GM12878 (cell line): ENCODE data around the gene PRL. TPM values are rescaled to one million over a fixed set of nuclear protein-coding genes. Genes with fewer than 3 reads are reported as not detected.

Experiments used
- ATAC-seq: fragments of 200-7000 bp; cut with Tn5 transposase; 3 replicates; pipeline ENCODE4 v1.9.1; 2020; ENCODE audit warnings: mild to moderate bottlenecking, moderate library complexity
- BruUV-seq: library from RNA; stranded (reverse); fragments of 400-500 nt; replicated peaks from 2 replicates; lab custom pipeline; 2021; lab: Mats Ljungman, UMichigan
- CTCF ChIA-PET: fragments of 300-600 bp; sonication (Branson Sonifier 250); formaldehyde crosslinking; extraction: SDS; loops from one replicate; lab custom pipeline; 2021; ENCODE audit warnings: inconsistent platforms; lab: Yijun Ruan, JAX
- POLR2A ChIA-PET: fragments of 350-600 bp; formaldehyde crosslinking; extraction: SDS; loops from one replicate; lab custom pipeline; 2021; ENCODE audit warnings: inconsistent platforms; lab: Charles Lee
- RAD21 ChIA-PET: fragments of 300-600 bp; sonication (Branson Sonifier 250); formaldehyde crosslinking; loops from one replicate; lab custom pipeline; 2023; ENCODE audit warnings: antibody characterized with exemption; ENCODE audit not compliant: unreplicated experiment; lab: Charles Lee
- SMC1A ChIA-PET: fragments of 300-600 bp; sonication (Branson Sonifier 250); formaldehyde crosslinking; loops from one replicate; lab custom pipeline; 2023; ENCODE audit not compliant: unreplicated experiment, uncharacterized antibody; lab: Charles Lee
- DNase-seq: peaks from one replicate; pipeline ENCODE4 v3.0.0-alpha.2; 2011; ENCODE audit warnings: low read depth, low spot score
- FAIRE-seq: peaks from 3 replicates; lab custom pipeline; 2011; peaks lifted over from hg19 to GRCh38; lab: Jason Lieb, UNC
- H2AFZ ChIP-seq: 2 replicates; pipeline ENCODE4 v1.6.0; 2011; ENCODE audit warnings: low read depth, low read length, control low read depth; ENCODE audit not compliant: control insufficient read depth
- H3K27ac ChIP-seq: 2 replicates; pipeline ENCODE4 v1.5.1; 2011; ENCODE audit warnings: control low read depth; ENCODE audit not compliant: control insufficient read depth, insufficient read depth
- H3K27me3 ChIP-seq, 2 experiments: replicated peaks in 1 of 2; 2 replicates each; pipeline versions ENCODE4 v1.6.0 to v1.6.1; 2011; ENCODE audit warnings: low read length in 1 of 2; ENCODE audit not compliant: control insufficient read depth in 2 of 2, insufficient read depth in 2 of 2
- H3K36me3 ChIP-seq, 2 experiments: 2 replicates each; pipeline ENCODE4 v1.5.1; 2011; ENCODE audit warnings: low read length in 1 of 2; ENCODE audit not compliant: control insufficient read depth in 2 of 2, insufficient read depth in 2 of 2
- H3K4me1 ChIP-seq: 2 replicates; pipeline ENCODE4 v1.6.1; 2011; ENCODE audit warnings: mild to moderate bottlenecking, low read length, moderate library complexity, mixed read lengths; ENCODE audit not compliant: control insufficient read depth, insufficient read depth
- H3K4me2 ChIP-seq: 2 replicates; pipeline ENCODE4 v1.6.0; 2011; ENCODE audit warnings: control low read depth; ENCODE audit not compliant: control insufficient read depth, insufficient read depth
- H3K4me3 ChIP-seq: fragments of 200-600 bp; sonication (generic); 2 replicates; pipeline ENCODE4 v1.5.1; 2016
- H3K79me2 ChIP-seq: 2 replicates; pipeline ENCODE4 v1.6.0; 2011; ENCODE audit warnings: low read length; ENCODE audit not compliant: control insufficient read depth, insufficient read depth
- H3K9ac ChIP-seq: 2 replicates; pipeline ENCODE4 v1.8.0; 2011; ENCODE audit warnings: low read length, control low read depth, mixed read lengths; ENCODE audit not compliant: control insufficient read depth, insufficient read depth
- H3K9me3 ChIP-seq: replicated peaks from 3 replicates; pipeline ENCODE4 v1.5.1; 2011; ENCODE audit warnings: mild to moderate bottlenecking, low read length; ENCODE audit not compliant: control insufficient read depth, insufficient read depth
- H4K20me1 ChIP-seq: 2 replicates; pipeline ENCODE4 v1.6.0; 2011; ENCODE audit not compliant: control insufficient read depth, insufficient read depth
- EED ChIP-seq: sonication (generic); IDR thresholded peaks from 2 replicates; pipeline ENCODE4 v1.6.1; 2016; ENCODE audit warnings: antibody characterized with exemption, low read depth
- HDGF ChIP-seq: fragments of 450-650 bp; IDR thresholded peaks from 2 replicates; pipeline ENCODE4 v1.6.1; 2016; ENCODE audit warnings: antibody characterized with exemption
- JUNB ChIP-seq: IDR thresholded peaks from 2 replicates; pipeline ENCODE4 v1.6.1; 2016; ENCODE audit warnings: antibody characterized with exemption, mild to moderate bottlenecking
- NR2F1 ChIP-seq: fragments of 450-650 bp; conservative IDR thresholded peaks from 2 replicates; pipeline ENCODE4 v1.6.1; 2017; ENCODE audit warnings: mild to moderate bottlenecking
- RELA ChIP-seq: fragments of 450-650 bp; IDR thresholded peaks from 2 replicates; pipeline ENCODE4 v1.8.0; 2014; ENCODE audit warnings: borderline replicate concordance; ENCODE audit not compliant: partially characterized antibody
- SMARCA5 ChIP-seq: fragments of 450-650 bp; IDR thresholded peaks from 2 replicates; pipeline ENCODE4 v1.6.1; 2017; ENCODE audit warnings: mild to moderate bottlenecking
- SRF ChIP-seq, 2 experiments: IDR thresholded peaks; 2 replicates each; pipeline ENCODE4 v1.6.1; 2011; ENCODE audit warnings: low read depth in 2 of 2, low read length in 2 of 2, mild to moderate bottlenecking in 1 of 2, moderate library complexity in 1 of 2
- ZBED1 ChIP-seq: IDR thresholded peaks from 2 replicates; pipeline ENCODE4 v1.6.1; 2016; ENCODE audit warnings: borderline replicate concordance
- WGBS: methylation state at CpG from one replicate; pipeline ENCODE4 v1.1.6; 2016; ENCODE audit warnings: low lambda C conversion rate; ENCODE audit not compliant: insufficient replicate concordance, insufficient coverage; ENCODE audit errors: missing lambda C conversion rate; 5-methylcytosine and 5-hydroxymethylcytosine counted together
- in situ Hi-C: fragments of 300-500 bp; cut with MboI; formaldehyde crosslinking; loops from 9 replicates; pipeline ENCODE4 v1.14.3; 2018; ENCODE audit warnings: mixed read lengths
- intact Hi-C: fragments of 100-400 bp; cut with micrococcal nuclease; formaldehyde crosslinking; loops from one replicate; pipeline ENCODE4 v1.14.2; 2022; ENCODE audit not compliant: unreplicated experiment
- polyA plus RNA-seq, 11 experiments: library from polyadenylated mRNA; depleted of rRNA in 4 of 11; unstranded in 6 of 11; stranded (reverse) in 5 of 11; fragments of >200 nt; fragmentation: Nextera tagmentation in 4 of 11; fragmentation: Illumina TruSeq in 1 of 11; extraction: Ambion mirVana in 4 of 11; extraction: Trizol in 1 of 11; gene quantifications; 1 replicate in 1 of 11; 2 replicates in 10 of 11; pipeline versions ENCODE4 v1.2.1 to v1.2.3, GENCODE V29; 2011 to 2016; ENCODE audit warnings: inconsistent platforms in 2 of 11, missing spikeins in 2 of 11, low read depth in 1 of 11
- total RNA-seq, 4 experiments: library from RNA; depleted of rRNA in 3 of 4; stranded (reverse); fragments of >200 nt in 3 of 4; fragmentation: Illumina TruSeq in 1 of 4; extraction: Trizol in 1 of 4; gene quantifications; 2 replicates each; pipeline versions ENCODE4 v1.2.1 to v1.2.3, GENCODE V29; 2013 to 2021
- TF ChIP-seq, protein P1 (sequence below): fragments of 450-650 bp; IDR thresholded peaks from 2 replicates; pipeline ENCODE4 v1.6.1; 2018; ENCODE audit warnings: mild to moderate bottlenecking, low read depth, moderate library complexity; ENCODE audit not compliant: partially characterized antibody
- TF ChIP-seq, protein P2 (sequence below): fragments of 450-650 bp; IDR thresholded peaks from 2 replicates; pipeline ENCODE4 v1.6.1; 2017; ENCODE audit warnings: mild to moderate bottlenecking, moderate library complexity
- TF ChIP-seq, protein P3 (sequence below): IDR thresholded peaks from 2 replicates; pipeline ENCODE4 v1.6.1; 2011; ENCODE audit warnings: low read depth, low read length, improper control_type of control experiment, borderline replicate concordance
- TF ChIP-seq, protein P4 (sequence below): IDR thresholded peaks from 2 replicates; pipeline ENCODE4 v1.6.1; 2011; ENCODE audit warnings: low read depth, mild to moderate bottlenecking, low read length, moderate library complexity, borderline replicate concordance; ENCODE audit errors: extremely low read depth

Gene PRL
- total and polyA plus RNA-seq, 10 of the 15 experiments (the other 5 are each of a cell fraction or from before 2014, with no cell fraction given) = 0.05 to 34.9 (median 23.5) TPM

DNA sequence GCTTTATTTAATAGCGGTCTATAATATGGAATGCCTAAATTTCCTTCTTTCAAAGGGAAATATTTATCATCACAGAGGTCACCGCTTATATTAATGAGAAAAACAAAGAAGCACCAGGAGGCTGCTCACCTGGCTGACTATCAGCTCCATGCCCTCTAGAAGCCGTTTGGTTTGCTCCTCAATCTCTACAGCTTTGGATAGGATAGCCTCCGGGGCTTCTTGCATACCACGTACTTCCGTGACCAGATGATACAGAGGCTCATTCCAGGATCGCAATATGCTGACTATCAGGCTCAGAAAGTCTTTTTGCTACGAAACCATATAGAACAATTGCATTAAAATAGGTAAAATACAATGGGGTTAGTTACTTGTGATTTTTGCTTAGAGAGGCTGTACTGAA, 6.8 kb downstream of the PRL start:
- H3K4me1 ChIP-seq = no peaks in the 10 kb centered on the region
- ChIA-PET CTCF (no interaction called here), SMC1A (no interaction called here), POLR2A (no interaction called here), RAD21 (no interaction called here)
- WGBS = 44% methylated on average over 8 of the region's 8 CpGs
- H3K79me2 ChIP-seq = no peaks in the 10 kb centered on the region
- no peaks in the 10 kb centered on the region for H3K27me3 ChIP-seq
- no peak for FAIRE-seq
- BruUV-seq = no TSS peak
- H3K9me3 ChIP-seq = no peaks in the 10 kb centered on the region; the same call in 2 of the 3 replicates
- no peak overlapping the region for H3K4me3 ChIP-seq
- intact Hi-C loops (no loop called here), in situ Hi-C loops (no loop called here)
- no peak overlapping the region for H3K4me2 ChIP-seq
- H3K9ac ChIP-seq = no peak overlapping the region
- no peak for ATAC-seq
- no peak for DNase-seq
- TF ChIP-seq SRF (IDR thresholded peaks at IDR 0.05; ENCODE audit: low read depth in 2 of 2, low read length in 2 of 2) = no peak
- TF ChIP-seq, protein P1, sequence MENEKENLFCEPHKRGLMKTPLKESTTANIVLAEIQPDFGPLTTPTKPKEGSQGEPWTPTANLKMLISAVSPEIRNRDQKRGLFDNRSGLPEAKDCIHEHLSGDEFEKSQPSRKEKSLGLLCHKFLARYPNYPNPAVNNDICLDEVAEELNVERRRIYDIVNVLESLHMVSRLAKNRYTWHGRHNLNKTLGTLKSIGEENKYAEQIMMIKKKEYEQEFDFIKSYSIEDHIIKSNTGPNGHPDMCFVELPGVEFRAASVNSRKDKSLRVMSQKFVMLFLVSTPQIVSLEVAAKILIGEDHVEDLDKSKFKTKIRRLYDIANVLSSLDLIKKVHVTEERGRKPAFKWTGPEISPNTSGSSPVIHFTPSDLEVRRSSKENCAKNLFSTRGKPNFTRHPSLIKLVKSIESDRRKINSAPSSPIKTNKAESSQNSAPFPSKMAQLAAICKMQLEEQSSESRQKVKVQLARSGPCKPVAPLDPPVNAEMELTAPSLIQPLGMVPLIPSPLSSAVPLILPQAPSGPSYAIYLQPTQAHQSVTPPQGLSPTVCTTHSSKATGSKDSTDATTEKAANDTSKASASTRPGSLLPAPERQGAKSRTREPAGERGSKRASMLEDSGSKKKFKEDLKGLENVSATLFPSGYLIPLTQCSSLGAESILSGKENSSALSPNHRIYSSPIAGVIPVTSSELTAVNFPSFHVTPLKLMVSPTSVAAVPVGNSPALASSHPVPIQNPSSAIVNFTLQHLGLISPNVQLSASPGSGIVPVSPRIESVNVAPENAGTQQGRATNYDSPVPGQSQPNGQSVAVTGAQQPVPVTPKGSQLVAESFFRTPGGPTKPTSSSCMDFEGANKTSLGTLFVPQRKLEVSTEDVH = no peak
- no peak for TF ChIP-seq EED
- TF ChIP-seq JUNB = no peak
- TF ChIP-seq, protein P2, sequence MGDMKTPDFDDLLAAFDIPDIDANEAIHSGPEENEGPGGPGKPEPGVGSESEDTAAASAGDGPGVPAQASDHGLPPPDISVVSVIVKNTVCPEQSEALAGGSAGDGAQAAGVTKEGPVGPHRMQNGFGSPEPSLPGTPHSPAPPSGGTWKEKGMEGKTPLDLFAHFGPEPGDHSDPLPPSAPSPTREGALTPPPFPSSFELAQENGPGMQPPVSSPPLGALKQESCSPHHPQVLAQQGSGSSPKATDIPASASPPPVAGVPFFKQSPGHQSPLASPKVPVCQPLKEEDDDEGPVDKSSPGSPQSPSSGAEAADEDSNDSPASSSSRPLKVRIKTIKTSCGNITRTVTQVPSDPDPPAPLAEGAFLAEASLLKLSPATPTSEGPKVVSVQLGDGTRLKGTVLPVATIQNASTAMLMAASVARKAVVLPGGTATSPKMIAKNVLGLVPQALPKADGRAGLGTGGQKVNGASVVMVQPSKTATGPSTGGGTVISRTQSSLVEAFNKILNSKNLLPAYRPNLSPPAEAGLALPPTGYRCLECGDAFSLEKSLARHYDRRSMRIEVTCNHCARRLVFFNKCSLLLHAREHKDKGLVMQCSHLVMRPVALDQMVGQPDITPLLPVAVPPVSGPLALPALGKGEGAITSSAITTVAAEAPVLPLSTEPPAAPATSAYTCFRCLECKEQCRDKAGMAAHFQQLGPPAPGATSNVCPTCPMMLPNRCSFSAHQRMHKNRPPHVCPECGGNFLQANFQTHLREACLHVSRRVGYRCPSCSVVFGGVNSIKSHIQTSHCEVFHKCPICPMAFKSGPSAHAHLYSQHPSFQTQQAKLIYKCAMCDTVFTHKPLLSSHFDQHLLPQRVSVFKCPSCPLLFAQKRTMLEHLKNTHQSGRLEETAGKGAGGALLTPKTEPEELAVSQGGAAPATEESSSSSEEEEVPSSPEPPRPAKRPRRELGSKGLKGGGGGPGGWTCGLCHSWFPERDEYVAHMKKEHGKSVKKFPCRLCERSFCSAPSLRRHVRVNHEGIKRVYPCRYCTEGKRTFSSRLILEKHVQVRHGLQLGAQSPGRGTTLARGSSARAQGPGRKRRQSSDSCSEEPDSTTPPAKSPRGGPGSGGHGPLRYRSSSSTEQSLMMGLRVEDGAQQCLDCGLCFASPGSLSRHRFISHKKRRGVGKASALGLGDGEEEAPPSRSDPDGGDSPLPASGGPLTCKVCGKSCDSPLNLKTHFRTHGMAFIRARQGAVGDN = no peak
- TF ChIP-seq HDGF = no peak
- no peak for TF ChIP-seq ZBED1
- no peak for TF ChIP-seq NR2F1
- TF ChIP-seq, protein P3, sequence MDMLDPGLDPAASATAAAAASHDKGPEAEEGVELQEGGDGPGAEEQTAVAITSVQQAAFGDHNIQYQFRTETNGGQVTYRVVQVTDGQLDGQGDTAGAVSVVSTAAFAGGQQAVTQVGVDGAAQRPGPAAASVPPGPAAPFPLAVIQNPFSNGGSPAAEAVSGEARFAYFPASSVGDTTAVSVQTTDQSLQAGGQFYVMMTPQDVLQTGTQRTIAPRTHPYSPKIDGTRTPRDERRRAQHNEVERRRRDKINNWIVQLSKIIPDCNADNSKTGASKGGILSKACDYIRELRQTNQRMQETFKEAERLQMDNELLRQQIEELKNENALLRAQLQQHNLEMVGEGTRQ = no peak
- TF ChIP-seq RELA = no peak
- no peak for TF ChIP-seq SMARCA5
- TF ChIP-seq, protein P4, sequence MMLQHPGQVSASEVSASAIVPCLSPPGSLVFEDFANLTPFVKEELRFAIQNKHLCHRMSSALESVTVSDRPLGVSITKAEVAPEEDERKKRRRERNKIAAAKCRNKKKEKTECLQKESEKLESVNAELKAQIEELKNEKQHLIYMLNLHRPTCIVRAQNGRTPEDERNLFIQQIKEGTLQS = no peak
- H3K27ac ChIP-seq = no peak overlapping the region
- H3K36me3 ChIP-seq = no peaks in the 10 kb centered on the region
- no peak overlapping the region for H2AFZ ChIP-seq
- no peaks in the 10 kb centered on the region for H4K20me1 ChIP-seq
